Midbrain (tissue), 1 donor: ENCODE results near the gene SDHAF4.
"Not testable (repeated sequence)": the region's sequence is repeated elsewhere in the genome, so short reads cannot be mapped to it uniquely, and the experiment has no call there.

Experiments used
- DNase-seq: peaks from one replicate; lab custom pipeline; 2025; lab: John Stamatoyannopoulos, UW

Gene SDHAF4

GRCh38 chr6:70592391-70593117 is 25.8 kb downstream of the SDHAF4 start:
- DNase-seq = no peak

- DNase-seq = no peak
These were observed 26.4 kb downstream of the SDHAF4 start for GRCh38 chr6:70593118-70593486.

- no peak for DNase-seq
These were observed 32.5 kb downstream of the SDHAF4 start for GRCh38 chr6:70599187-70599586.

GRCh38 chr6:70601014-70601413 is 34.3 kb downstream of the SDHAF4 start:
- no peak for DNase-seq

GRCh38 chr6:70604254-70604653 is 37.5 kb downstream of the SDHAF4 start:
- DNase-seq = no peak

- DNase-seq = not testable (repeated sequence)
These were observed 40.6 kb downstream of the SDHAF4 start for GRCh38 chr6:70607371-70607770.

- not testable (repeated sequence) for DNase-seq
These were observed 42.5 kb downstream of the SDHAF4 start for GRCh38 chr6:70609181-70609580.

GRCh38 chr6:70616728-70617260 is 50.1 kb downstream of the SDHAF4 start:
- DNase-seq = no peak

GRCh38 chr6:70620746-70621145 is 54.0 kb downstream of the SDHAF4 start:
- no peak for DNase-seq

GRCh38 chr6:70622461-70622860 is 55.7 kb downstream of the SDHAF4 start:
- DNase-seq = no peak

GRCh38 chr6:70625436-70625835 is 58.7 kb downstream of the SDHAF4 start:
- no peak for DNase-seq

GRCh38 chr6:70627500-70628254 is 60.9 kb downstream of the SDHAF4 start:
- DNase-seq = no peak

GRCh38 chr6:70629929-70630328 is 63.2 kb downstream of the SDHAF4 start:
- DNase-seq = no peak

GRCh38 chr6:70633870-70634269 is 67.1 kb downstream of the SDHAF4 start:
- no peak for DNase-seq

- DNase-seq = no peak
These were observed 69.9 kb downstream of the SDHAF4 start for GRCh38 chr6:70636596-70636995.

- no peak for DNase-seq
These were observed 71.7 kb downstream of the SDHAF4 start for GRCh38 chr6:70638468-70638867.
